Measurements from ENCODE around the gene YAP1.
"Not testable (repeated sequence)": the region's sequence is repeated elsewhere in the genome, so short reads cannot be mapped to it uniquely, and the experiment has no call there.

The YAP1 gene

DNA sequence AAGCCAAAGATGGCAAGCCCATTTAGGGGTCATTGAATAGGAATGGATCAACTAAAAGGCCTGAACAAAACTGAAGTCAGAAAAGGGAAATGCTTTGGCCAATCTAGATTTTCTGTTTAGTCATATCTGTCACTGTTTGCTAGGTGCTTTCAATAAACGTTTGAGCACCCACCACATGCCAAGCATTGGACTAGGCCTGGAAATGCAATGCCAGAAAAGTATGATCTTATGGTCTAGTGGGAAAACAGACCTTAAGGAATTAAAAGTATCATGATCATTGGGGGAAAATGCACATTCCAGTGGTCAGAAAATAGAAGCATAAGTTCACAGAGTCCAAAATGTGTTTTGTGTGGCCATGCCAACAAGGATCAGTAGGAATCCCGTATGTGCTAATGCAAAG is 130.3 kb downstream of the YAP1 start:
- no peak for DNase-seq (ENCODE audit: low read depth, low spot score)

DNA sequence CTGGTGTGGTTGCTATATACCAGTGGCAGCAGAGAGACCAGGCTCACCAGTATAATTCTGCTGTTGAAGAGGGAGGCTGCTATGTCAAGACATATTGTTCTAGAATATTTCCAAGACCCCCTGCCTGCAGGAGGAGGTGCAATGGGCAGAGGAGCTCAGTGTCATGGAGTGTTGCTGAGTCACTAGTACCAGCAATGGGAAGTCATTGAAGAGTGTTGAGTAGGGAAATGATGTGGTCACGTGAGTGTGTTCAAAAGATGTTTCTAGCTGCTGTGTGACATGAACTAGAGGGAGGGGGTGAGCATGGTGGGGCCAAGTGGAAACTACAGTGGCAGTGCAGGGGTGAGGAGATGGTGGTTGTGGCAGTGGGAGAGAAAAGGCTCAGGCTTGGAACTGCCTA is 130.8 kb downstream of the YAP1 start:
- DNase-seq (ENCODE audit: low read depth, low spot score) = no peak

DNA sequence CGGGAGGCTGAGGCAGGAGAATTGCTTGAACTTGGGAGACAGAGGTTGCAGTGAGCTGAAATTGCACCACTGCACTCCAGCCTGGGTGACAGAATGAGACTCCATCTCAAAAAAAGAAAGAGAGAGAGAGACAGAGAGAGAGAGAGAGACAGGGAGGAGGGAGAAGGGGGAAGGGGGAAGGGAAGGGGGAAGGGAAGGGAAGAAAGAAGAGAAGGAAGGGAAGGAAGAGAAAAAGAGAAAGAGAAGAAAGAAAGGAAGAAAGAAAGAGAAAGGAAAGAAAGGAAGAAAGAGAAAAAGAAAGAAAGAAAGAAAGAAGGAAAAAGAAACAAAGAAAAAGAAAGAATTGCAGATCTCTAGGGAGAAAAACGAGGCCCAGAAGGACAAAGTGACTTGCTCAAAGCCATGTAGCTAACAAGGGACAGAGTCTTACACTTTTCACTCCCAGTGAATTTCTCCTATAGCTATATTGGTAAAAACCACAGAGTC is 133.2 kb downstream of the YAP1 start:
- no peak for DNase-seq (ENCODE audit: low read depth, low spot score)

DNA sequence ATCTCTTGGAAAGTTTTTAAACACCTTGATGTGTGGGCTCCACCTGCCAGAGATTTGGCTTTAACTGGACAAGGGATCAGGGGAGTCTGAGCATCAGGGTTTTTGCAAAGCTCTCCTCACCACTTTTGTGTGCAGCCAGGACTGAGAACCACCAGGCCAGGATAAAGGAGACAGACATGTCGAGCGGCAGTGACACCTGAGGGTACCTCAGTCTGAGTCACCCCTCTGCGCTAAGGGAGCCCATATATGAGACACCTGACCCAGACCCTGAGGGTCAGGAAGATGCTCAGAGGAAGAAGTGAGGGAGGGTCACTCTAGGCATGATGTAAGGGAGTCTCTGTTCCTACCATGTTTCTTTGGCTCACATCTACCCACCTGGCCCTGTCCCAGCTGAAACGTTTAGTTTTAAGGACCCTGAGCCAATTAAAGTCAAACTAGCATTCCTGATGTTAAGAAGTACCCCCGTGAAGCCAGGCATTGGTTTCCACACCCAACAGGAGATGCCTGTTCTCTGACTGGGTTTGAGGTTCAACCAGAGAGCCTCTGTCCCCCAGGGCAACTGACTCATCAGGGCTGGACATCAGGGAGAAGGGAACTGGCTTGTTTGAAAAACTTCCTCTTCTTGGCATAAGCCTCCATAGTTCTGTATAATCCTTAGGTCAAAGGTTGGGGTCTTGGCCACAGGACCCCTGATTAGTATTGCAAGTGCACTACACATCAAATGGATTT is 134.6 kb downstream of the YAP1 start:
- no peak for DNase-seq (ENCODE audit: low read depth, low spot score)

DNA sequence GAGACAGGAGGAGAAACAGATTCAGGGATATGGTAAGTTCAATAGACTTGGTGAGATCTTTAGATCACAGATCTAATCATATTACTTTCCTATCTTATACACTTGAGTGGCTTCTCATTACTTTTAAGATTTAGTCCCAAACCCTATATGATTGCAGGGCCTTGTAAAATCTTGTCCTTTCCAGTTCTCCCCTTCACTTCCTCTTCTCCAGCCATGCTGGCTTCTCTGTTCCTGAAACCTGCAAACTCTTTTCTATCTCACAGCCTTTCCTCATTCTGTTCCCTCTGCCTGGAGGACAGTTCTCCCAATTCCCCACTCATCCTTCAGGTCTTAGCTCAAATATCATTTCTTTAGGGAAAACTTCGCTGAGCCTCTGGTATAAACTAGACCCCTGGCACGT is 141.2 kb downstream of the YAP1 start:
- DNase-seq (ENCODE audit: low read depth, low spot score) = no peak

DNA sequence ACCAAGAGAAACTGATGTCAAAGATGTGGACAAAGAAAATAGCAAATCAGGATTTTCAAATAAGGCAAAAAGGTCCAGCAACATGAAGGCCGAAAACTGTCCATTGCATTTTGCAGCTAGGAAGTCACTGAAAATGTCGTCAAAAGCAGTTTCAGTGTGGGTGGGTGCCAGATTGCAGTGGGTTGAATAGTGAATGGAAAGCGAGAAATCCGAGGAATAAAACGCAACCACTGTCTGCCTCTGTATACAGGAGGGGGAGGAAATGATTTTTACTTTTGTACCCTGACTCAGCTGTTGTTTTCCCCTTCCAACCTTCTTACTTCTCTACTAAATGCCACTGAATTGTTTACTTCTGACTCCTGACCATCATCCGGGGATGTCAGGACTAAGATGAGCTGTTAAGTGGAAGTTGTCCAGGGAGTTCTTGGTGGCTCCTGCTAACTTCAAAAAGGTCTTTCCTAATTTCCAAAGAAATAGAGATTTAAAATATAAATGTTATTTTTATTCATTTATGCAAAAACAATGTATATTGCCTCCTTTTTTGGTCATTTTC is 142.2 kb downstream of the YAP1 start:
- DNase-seq (ENCODE audit: low read depth, low spot score) = no peak

DNA sequence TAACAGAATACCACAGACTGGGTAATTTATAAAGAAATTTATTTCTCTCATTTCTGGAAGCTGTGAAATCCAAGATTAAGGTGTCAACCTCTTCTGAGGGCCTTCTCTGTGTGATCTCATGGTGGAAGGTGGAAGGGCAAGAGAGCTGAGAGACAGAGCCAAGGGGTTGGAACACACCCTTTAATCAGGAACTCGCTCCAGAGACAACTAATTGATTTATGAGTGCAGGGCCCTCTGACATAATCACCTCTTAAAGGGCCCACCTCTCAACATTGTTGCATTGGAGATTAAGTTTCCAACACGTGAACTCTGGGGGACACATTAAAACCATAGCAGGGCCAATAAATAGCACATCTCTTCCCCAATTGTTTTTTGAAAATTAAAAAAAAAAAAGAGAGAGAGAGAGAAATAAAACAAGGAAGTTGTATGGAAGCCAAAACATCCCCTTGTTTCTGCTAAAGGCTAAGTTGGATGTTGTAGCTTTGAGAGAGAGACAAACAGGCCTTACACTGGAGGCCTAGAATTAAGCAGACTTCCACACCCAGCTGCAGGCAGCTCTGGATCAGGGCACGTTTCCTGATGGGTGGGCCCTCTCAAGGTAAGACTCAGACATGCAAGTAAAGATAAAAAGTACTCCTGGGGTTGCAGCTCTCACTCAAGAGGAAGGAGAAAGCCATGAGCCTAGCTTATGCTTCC is 142.9 kb downstream of the YAP1 start:
- DNase-seq (ENCODE audit: low read depth, low spot score) = no peak

DNA sequence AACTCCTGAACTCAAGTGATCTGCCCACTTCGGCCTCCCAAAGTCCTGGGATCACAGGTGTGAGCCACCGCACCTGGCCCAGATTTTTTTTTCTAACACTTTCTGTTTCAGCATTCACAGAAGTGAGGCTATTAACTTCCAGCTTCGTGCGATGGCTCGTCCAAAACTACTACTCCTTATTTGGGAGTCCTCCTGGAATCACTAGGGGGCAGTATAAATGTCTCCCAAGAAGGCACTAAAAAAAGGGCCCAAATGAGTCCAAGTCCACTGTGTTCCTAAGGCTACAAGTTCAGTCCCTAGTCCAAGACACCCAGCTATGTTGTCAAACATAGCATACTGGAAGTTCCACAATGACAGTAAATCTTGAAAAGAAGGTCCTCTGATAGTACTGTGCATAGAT is 143.8 kb downstream of the YAP1 start:
- no peak for DNase-seq (ENCODE audit: low read depth, low spot score)

DNA sequence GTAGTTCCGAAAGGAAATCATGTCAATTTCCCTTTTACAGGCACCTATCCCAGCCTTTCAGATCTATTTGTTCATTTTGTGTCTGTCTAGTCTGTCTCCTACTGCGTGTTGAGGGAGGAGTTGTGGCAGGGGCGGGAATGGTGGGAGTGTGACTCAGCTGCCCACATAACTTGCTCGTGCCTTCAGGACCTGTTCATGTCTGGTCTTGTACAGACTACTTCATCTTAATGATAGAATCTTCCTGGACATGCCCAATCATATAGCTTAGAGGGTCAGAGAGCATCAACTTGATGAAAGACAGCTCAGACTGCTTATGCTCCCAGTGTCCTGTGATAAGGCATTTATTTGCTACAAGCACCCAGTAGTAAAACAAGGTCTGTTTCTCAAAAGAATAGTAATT is 146.0 kb downstream of the YAP1 start:
- DNase-seq (ENCODE audit: low read depth, low spot score) = no peak

DNA sequence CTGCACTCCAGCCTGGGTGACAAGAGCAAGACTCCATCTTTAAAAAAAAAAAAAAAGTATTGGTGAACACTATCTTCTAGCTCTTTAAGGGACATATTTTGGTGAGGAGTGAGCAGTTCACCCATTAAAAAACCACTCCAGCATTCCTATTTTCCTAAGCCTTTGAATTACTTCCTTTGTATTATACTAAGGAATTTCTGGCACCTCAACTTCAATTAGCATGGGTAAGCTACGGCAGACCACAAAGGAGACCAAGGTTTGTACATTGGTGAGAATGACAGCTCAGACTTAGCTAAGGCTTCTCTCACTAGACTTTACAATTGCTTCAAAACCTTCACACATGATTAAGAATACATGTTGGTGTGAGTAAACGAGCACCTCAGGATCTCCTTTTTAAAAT is 150.0 kb downstream of the YAP1 start:
- DNase-seq (ENCODE audit: low read depth, low spot score) = no peak

DNA sequence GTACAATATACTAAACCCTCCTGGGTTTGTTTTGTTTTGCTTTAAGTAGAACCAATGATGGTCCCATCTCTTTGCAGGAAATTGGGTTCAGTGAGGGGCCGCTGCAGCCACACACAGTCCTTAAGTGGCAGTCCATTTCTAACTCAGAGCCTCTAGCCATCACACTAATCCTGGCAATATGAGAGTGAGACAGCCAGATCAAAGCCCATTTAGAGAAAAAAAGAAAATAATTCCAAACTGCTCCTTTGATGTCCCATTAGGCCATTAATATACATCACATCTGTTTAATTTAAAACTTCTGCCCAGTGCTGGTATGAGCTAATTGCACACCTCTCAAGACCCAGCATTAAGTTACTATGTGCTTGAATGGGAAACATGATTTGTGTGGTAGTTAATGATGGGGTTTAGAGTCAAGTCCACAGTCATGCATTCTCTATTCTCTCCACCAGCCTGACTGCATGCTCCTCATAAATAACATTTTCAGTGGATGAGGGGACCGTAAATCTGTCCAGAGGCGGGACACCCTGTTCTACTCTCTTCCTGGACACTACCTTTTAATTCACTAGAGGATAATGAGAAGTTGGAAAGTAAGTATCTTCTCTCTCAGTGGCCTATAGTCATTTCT is 153.2 kb downstream of the YAP1 start:
- no peak for DNase-seq (ENCODE audit: low read depth, low spot score)

DNA sequence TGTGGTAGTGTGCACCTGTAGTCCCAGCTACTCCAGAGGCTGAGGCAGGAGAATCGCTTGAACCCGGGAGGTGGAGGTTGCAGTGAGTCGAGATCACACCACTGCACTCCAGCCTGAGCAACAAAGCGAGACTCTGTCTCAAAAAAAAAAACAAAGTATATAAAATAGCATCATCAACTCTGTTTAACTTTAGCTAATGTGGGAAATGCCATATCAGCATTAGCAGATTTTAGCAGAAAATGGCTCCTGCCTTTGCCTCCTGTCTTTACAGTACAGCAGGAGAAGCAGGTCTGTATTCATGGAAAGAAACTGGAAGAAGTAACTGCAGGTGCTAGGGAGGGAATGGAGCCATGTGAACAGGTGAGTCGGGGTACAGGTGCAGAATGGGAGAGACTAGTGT is 154.5 kb downstream of the YAP1 start:
- not testable (repeated sequence) for DNase-seq (ENCODE audit: low read depth, low spot score)

DNA sequence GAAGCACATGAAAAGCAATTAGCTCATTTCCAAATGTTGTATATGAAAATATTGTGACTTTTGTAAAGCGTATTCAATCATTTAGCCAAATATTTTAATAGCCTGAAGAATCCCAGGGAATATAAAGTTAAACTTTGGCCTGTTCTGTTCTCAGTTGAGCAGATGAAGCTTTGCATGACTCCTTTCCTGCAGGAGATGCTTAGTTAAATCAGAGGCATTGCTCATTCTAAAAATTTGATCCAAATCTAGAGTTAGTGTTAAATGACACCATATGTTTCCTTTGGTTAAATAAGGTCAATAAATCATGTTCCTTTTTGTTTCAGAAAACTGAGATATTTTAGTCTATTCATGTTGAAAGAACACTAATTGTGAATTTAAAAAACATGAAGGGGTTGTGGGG is 155.9 kb downstream of the YAP1 start:
- DNase-seq (ENCODE audit: low read depth, low spot score) = no peak

DNA sequence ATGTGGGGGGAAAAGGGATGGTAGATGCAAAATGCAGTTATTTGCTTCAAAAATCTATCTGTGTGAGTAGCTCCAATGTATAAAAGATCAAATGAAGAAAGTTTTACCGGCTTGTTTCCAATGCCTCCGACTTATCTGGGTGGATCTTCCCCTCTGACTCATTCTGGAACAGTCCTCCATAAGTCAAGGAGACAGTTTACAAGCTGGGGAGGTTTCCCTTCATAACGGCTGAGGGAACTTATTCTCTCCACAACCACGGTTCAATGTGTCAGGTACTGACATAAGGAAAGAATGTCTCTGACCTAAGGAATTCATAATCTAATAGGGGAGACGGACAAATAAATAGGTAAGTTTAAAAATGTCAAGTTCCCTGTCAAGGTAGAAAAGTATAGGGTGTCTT is 157.4 kb downstream of the YAP1 start:
- no peak for DNase-seq (ENCODE audit: low read depth, low spot score)

DNA sequence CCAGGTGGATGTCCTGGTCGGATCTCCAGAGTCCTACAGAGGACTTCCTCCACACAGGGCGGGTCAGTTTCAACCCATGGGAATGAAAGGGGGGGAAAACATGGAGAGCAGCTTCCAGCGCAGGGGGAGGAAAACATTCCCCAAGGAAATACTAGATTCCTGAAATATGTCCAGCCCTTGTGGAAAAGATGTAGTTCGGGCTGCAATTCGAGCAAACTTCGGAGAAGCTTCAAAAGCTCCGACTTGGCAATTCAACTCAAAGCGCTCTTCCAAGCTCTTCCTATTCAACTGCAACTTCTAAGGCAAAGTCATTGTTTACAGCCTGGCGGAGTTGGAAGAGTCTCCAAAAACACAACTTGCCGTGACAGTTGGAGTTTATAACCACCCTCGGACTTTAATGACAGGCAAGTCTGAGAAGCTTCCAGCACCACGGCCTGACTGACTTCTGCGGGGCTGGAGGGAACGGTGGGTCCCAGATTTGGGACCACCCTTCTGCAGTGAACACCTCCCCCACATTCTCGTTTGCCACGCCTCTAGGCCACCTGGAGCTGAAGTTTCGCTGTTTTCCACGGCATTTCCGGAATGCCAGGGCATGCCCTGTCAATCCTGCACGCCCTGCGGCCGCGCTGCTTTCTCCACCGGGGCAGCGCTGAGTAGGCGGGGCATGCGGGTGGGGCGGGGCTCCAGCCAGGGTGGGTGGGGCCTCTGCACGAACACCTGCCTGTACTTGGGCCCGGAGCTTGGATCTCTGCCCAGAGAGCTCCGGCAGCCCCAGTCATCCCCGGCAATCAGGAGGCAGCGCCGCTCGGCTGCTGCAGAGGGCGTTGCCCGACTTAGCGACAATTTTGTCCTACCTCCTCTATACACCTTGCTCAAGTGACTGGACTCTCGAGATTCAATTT is 158.1 kb downstream of the YAP1 start:
- DNase-seq (ENCODE audit: low read depth, low spot score) = peak; percentile 33

DNA sequence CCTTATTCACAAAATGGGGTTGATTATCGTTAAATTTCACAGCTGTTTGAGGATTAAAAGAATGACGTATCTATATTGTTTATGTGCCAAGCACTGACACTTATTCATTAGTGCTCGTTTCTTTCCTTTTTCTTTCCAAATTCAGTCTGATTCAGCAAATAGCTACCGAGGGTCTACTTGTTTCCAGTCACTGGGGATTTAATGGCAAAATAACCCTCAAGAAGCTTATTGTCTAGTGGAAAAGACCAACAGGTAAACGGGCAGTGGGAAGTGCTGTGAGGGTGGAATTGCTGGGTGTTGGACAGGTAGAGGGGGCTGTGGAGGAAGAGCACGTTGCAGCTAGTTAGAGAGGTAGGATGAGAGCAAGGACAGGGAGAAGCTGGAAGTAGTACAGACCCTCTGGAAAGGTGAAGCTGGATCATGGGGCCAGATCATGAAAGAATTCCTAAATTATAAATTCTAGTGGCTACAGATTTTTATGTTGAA is 158.8 kb downstream of the YAP1 start:
- no peak for DNase-seq (ENCODE audit: low read depth, low spot score)

DNA sequence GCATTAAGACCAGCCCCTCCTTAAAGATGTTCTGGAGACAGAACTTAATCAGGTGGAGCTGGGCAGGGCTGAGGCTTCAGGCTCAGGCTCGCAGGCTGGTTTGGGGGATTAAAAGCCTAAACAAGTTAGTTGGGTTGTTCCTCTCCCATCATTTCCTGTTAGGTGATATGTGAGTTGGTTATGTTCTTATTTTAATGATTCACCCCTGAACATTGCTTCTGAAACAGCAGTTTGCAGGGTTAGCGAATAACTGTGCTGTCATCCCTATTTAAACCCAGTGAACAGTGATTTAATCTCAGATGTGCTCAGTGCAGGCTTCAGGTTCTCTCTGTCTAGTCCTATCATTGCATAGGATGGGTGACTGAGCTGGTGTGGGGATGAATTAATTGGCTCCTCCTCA is 159.7 kb downstream of the YAP1 start:
- DNase-seq (ENCODE audit: low read depth, low spot score) = no peak

DNA sequence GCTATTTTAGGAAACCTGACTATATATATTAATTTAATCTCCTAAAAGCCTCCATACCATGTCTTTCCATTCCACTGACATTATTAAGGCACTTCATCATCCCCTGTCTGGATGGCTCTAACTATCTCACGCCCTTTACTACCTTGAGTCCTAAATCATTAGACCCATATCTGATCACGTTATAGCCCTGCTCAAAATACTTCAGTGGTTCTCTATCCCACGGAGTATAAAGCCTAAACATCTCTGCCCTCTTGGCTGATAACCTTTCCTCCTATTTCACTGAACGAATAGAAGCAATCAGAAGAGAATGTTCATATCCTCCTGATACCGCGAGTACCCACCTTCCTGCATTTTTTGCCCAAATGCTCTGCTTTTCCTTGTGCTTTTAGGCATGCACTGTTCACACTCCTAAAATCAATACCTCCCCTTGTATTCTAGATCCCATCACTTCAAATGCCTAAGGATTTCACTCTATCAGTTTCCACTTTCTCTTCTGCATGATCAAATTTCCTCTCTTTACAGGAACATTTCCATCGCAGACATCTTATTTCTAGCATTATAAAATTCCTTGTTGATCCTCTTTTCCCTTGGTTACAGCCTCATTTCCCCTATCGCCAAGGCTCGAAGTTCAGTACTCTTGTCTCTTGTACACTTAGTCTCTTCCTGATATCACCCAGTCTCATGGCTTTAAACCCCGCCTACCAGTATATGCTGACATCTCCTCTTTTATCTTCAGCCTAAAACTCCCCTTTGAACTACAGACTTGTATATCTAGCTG is 162.0 kb downstream of the YAP1 start:
- DNase-seq (ENCODE audit: low read depth, low spot score) = no peak

DNA sequence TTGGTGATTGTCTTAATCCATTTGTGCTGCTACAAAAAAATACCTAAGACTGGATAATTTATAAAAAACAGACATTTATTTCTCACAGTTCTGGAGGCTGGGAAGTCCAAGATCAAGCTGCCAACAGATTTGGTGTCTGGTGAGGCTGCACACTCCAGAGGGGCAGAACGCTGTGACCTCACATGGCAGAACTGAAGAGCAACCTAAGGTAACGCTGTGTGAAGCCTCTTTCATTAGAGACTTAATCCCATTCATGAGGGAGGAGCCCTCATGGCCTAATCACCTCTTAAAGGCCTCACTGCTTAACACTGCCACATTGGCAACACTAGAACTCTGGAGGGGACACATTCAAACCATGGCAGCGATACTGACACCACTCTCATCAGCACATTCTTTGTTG is 164.4 kb downstream of the YAP1 start:
- DNase-seq (ENCODE audit: low read depth, low spot score) = no peak

DNA sequence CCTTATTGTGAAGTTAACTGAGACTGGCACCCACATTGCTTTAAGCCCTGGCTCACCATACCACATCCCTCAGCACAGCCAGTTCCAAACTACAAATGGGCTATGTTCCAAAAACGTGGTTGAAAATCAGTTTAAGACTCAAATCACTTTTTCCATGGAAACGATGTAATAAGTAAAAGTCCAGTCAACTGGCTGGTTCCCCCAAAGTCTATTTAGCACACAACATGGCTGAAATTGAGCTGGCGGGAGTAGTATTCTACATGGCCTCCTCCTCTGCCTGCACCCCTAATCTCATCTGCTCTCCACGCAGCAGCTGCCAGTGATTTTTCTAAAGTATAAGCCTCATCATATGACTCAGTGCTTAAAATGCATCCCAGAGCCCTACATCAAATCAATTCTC is 166.1 kb downstream of the YAP1 start:
- no peak for DNase-seq (ENCODE audit: low read depth, low spot score)

DNA sequence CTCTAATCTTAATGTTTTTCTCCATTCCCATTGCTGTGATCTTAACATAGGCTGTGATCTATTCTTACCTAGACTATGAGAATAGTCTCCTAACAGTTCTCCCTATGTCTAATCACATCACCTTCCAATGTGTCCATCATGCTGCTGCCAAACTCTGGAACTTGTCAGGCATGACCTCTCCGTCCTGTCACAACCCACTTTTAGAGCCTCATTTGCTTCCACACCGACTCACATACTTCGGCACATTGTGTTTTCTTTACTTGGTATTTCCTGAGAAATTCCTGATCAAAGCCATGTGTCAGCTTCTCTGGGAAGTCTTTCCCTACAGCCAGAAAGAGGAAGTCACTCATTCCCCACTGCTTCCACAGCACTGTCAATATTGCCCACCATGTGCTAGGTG is 166.5 kb downstream of the YAP1 start:
- no peak for DNase-seq (ENCODE audit: low read depth, low spot score)

All from activated CD4-positive, CD25-positive, alpha-beta regulatory T cell treated with anti-CD3 and anti-CD28 coated beads, Interleukin-2, amount 50 U/mL, for 16 hours (primary cell).